CD8-positive, alpha-beta memory T cell (primary cell): ENCODE data around the gene SLC2A6. TPM values are rescaled to one million over a fixed set of nuclear protein-coding genes. Genes with fewer than 3 reads are reported as not detected.

Experiments used
- CTCF ChIA-PET: fragments of 350-600 bp; sonication (Branson Sonifier 250); formaldehyde crosslinking; loops from one replicate; lab custom pipeline; 2021; ENCODE audit warnings: antibody characterized with exemption; lab: Charles Lee
- POLR2A ChIA-PET: fragments of 350-600 bp; sonication (Branson Sonifier 250); formaldehyde crosslinking; loops from one replicate; lab custom pipeline; 2021; ENCODE audit warnings: antibody characterized with exemption; lab: Charles Lee
- DNase-seq, 5 donors: peaks; one replicate each; pipeline versions ENCODE4 v3.0.0 to v3.0.0-alpha.2; 2020 to 2022; ENCODE audit warnings: mixed read lengths in 1 of 5
- H3K27ac ChIP-seq: one replicate; pipeline ENCODE4 v1.7.0; 2013; ENCODE audit warnings: low read depth, mild to moderate bottlenecking, low read length, moderate library complexity
- H3K27me3 ChIP-seq: 2 replicates; pipeline ENCODE4 v1.7.0; 2013; ENCODE audit warnings: low read length, mild to moderate bottlenecking; ENCODE audit not compliant: insufficient read depth, poor library complexity, severe bottlenecking
- H3K36me3 ChIP-seq: 2 replicates; pipeline ENCODE4 v1.7.0; 2013; ENCODE audit warnings: mild to moderate bottlenecking, low read length, moderate library complexity; ENCODE audit not compliant: insufficient read depth
- H3K4me1 ChIP-seq: 2 replicates; pipeline ENCODE4 v1.7.0; 2013; ENCODE audit warnings: mild to moderate bottlenecking, low read length, moderate library complexity; ENCODE audit not compliant: insufficient read depth
- H3K4me3 ChIP-seq: 2 replicates; pipeline ENCODE4 v1.7.0; 2013; ENCODE audit warnings: mild to moderate bottlenecking, low read length
- H3K9me3 ChIP-seq: 2 replicates; pipeline ENCODE4 v1.7.0; 2013; ENCODE audit warnings: mild to moderate bottlenecking, low read length
- H3K27ac Mint-ChIP-seq, 8 donors: one replicate each; pipeline ENCODE4 v1.8.0; 2020 to 2021; ENCODE audit warnings: mixed read lengths in 8 of 8, mild to moderate bottlenecking in 6 of 8, inconsistent platforms in 3 of 8, moderate library complexity in 3 of 8
- H3K27me3 Mint-ChIP-seq, 2 donors: one replicate each; pipeline ENCODE4 v1.8.0; 2020 to 2021; ENCODE audit warnings: mixed read lengths in 2 of 2, mild to moderate bottlenecking in 1 of 2, moderate library complexity in 1 of 2
- H3K36me3 Mint-ChIP-seq, 3 donors: one replicate each; pipeline ENCODE4 v1.8.0; 2020 to 2021; ENCODE audit warnings: mixed read lengths in 3 of 3, inconsistent platforms in 1 of 3, mild to moderate bottlenecking in 1 of 3
- H3K4me1 Mint-ChIP-seq, 3 donors: one replicate each; pipeline ENCODE4 v1.8.0; 2020 to 2021; ENCODE audit warnings: mixed read lengths in 3 of 3, inconsistent platforms in 1 of 3, mild to moderate bottlenecking in 1 of 3
- H3K4me3 Mint-ChIP-seq, 7 donors: one replicate each; pipeline ENCODE4 v1.8.0; 2020 to 2021; ENCODE audit warnings: mixed read lengths in 7 of 7, mild to moderate bottlenecking in 6 of 7, moderate library complexity in 4 of 7, inconsistent platforms in 2 of 7
- H3K9me3 Mint-ChIP-seq, 5 donors: one replicate each; pipeline ENCODE4 v1.8.0; 2020 to 2022; ENCODE audit warnings: mixed read lengths in 5 of 5, mild to moderate bottlenecking in 3 of 5, moderate library complexity in 2 of 5, inconsistent platforms in 1 of 5
- polyA plus RNA-seq: library from polyadenylated mRNA; unstranded; fragments of 300-500 nt; fragmentation: Illumina TruSeq; gene quantifications from one replicate; pipeline ENCODE4 v1.2.3, GENCODE V29; 2021
- total RNA-seq, 2 experiments: library from RNA; stranded (reverse); gene quantifications; one replicate each; pipeline ENCODE4 v1.2.3, GENCODE V29; 2021

The SLC2A6 gene
- total and polyA plus RNA-seq, 3 experiments from 2014 or later: 4.0 to 16.3 (median 15.5) TPM

DNA sequence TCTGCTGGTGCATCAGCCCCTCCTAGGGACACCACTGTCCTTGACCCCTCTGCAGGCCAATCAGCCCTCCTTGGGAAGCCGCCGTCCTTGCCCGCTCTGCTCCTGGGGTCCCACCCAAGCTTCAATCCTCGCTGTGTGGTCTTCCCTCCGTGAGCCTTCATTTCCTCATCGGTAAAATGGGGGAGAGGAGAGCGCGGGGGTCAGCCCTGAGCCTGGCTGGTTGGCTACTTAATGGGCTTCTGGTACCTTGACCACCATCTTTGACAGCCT lies 12.7 kb upstream of the SLC2A6 start:
- ChIA-PET CTCF (no interaction called here), POLR2A (no interaction called here)
- no peaks in the 10 kb centered on the region for H3K4me1 Mint-ChIP-seq
- no peak for DNase-seq
- H3K36me3 ChIP-seq: no peaks in the 10 kb centered on the region
- H3K27me3 Mint-ChIP-seq: peaks cover 6 to 13% of the 10 kb centered on the region in 2 donors
- no peaks in the 10 kb centered on the region for H3K36me3 Mint-ChIP-seq
- no peak overlapping the region for H3K4me3 Mint-ChIP-seq
- H3K27ac Mint-ChIP-seq: peak overlapping the region in 1 of 8 donors; percentile 83
- no peak overlapping the region for H3K4me3 ChIP-seq
- H3K27me3 ChIP-seq: peaks cover 4% of the 10 kb centered on the region
- H3K9me3 ChIP-seq: no peaks in the 10 kb centered on the region
- no peaks in the 10 kb centered on the region for H3K9me3 Mint-ChIP-seq
- H3K27ac ChIP-seq: no peak overlapping the region
- H3K4me1 ChIP-seq: no peaks in the 10 kb centered on the region

DNA sequence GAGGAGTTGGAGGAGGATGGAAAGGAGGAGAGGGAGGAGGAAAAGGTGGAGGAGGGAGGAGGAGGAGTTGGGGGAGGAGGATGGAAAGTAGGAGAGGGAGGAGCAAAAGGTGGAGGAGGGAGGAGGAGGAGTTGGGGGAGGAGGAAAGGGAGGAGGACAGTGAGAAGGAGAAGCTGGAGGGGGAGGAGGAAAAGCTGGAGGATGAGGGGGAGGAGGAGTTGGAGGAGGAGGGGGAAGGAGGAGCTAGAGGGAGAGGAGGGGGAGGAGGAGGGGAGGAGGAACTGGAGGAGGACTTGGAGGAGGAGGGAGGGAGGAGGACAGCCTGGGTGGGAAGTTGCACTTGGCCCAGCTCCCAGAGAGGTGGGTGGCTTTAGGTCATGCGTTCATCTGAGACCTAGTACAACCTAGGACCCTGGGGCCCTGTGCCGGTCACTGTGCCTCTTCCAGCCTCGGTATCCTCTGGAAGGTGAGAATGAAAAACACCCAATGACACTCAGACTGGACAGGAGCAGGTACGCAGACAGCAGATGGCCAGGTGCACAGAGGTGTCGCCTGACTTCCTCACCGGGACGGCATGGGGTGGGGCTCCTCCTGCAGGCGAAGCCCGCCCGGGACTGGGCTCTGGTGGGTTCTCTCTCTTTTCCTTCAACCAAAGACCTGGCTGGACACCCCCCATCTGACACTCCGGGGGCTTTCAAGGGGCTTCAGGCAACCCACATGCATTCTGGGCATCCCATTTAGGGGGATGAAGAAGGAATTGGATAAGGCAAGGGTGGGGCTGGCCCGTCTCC lies 12.2 kb upstream of the SLC2A6 start:
- DNase-seq: no peak
- H3K4me1 ChIP-seq: peaks cover 3% of the 10 kb centered on the region
- H3K9me3 Mint-ChIP-seq: no peaks in the 10 kb centered on the region
- H3K9me3 ChIP-seq: no peaks in the 10 kb centered on the region
- no peak overlapping the region for H3K4me3 Mint-ChIP-seq
- H3K27ac ChIP-seq: no peak overlapping the region
- no peaks in the 10 kb centered on the region for H3K36me3 Mint-ChIP-seq
- H3K36me3 ChIP-seq: no peaks in the 10 kb centered on the region
- H3K4me1 Mint-ChIP-seq: peaks cover 0 to 4% (median 3%) of the 10 kb centered on the region in 3 donors
- peaks cover 4% of the 10 kb centered on the region for H3K27me3 ChIP-seq
- H3K27me3 Mint-ChIP-seq: peaks cover 6 to 17% of the 10 kb centered on the region in 2 donors
- CTCF ChIA-PET: interaction anchor here (1.2 kb wide), 1 partner anchor 252 kb away, joined by 3 read pairs; no protein-coding TSS in a partner anchor
- peak overlapping the region in 1 of 8 donors; percentile 83 for H3K27ac Mint-ChIP-seq
- POLR2A ChIA-PET: no interaction called here
- H3K4me3 ChIP-seq: no peak overlapping the region

DNA sequence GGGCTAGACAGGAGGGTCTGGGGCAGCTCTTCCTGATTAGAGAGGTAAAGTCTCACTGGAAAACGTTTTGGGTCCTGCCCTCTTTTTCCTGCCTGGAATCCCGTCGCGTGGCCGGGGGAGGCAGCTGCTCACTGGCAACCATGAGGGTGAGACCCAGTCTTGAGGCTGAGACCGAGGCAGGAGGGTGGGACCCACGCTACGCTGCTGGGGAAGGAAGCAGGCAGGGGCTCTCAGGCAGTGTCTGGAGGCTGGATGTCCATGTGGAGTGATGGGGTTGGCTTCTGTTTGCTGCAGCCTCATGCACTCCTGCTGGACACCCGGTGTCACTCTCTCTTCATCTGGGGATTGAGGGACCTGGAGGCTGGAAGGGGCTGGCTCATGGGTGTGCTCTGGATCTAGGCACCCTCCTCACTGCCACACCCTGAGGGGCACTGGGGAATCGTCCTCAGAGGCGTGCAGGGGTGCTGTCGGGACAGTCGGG lies 11.3 kb upstream of the SLC2A6 start:
- Histone ChIP-seq H3K27ac (no peak overlapping the region), H3K4me1 (peaks cover 6% of the 10 kb centered on the region), H3K27me3 (peaks cover 4% of the 10 kb centered on the region), H3K9me3 (no peaks in the 10 kb centered on the region), H3K36me3 (no peaks in the 10 kb centered on the region), H3K4me3 (no peak overlapping the region)
- ChIA-PET CTCF (interaction anchor here (1.2 kb wide), 1 partner anchor 252 kb away, joined by 3 read pairs; no protein-coding TSS in a partner anchor), POLR2A (no interaction called here)
- Mint-ChIP-seq H3K4me1 (peaks cover 0 to 6% (median 5%) of the 10 kb centered on the region in 3 donors), H3K9me3 (no peaks in the 10 kb centered on the region), H3K36me3 (no peaks in the 10 kb centered on the region), H3K4me3 (no peak overlapping the region), H3K27ac (no peak overlapping the region), H3K27me3 (peaks cover 6 to 17% of the 10 kb centered on the region in 2 donors)
- peak in 1 of 5 donors; percentile 17 for DNase-seq

DNA sequence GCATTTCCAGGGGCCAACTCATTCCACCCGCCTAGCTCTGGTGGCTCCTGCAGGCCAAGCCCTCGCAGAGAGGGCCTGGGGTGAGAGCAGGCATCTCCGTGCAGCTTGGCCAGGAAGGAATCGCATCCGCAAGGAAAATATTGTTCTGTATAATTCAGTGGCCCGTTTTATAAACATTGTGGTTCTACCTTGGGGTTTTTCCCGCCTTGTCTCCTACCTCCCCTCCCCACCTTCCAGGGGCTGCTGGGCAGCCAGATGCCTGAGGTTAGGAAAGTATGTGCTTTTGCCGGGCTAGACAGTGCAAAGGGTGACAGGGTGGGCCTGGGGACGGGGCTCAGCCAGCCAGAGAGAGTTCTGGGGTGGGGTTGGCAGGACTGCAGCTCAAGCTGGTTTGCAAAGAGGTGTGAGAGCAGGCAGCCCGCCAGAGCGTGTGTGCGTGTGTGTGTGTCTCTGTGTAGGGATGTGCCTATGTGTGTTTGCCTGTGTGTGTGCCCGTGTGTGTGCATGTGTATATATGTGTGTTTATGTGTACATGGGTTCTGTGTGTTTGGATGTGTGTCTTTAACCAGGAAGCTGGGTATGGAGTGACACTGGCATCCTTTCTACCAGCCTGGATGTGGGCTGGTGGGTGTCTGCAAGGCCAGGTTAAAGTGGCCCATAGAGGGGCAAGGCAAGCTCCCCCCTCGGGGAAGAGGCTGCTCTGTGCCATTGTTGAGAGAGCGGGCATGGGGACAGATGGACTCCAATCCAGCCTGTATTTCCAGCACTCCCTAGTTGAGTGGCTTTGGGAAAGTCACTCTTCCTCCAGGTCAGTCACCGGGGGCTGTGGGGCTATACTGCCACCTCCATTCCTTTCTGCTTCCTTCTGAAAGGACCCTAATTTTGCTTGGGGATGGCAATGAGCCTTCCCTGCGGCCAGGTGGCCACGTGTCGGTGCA lies 10.6 kb upstream of the SLC2A6 start:
- CTCF ChIA-PET: interaction anchor here (1.2 kb wide), 1 partner anchor 251 kb away, joined by 3 read pairs; no protein-coding TSS in a partner anchor
- Histone ChIP-seq H3K27ac (no peak overlapping the region), H3K4me1 (peaks cover 6% of the 10 kb centered on the region), H3K27me3 (peaks cover 4% of the 10 kb centered on the region), H3K36me3 (no peaks in the 10 kb centered on the region), H3K9me3 (no peaks in the 10 kb centered on the region), H3K4me3 (no peak overlapping the region)
- H3K9me3 Mint-ChIP-seq: no peaks in the 10 kb centered on the region
- no peak overlapping the region for H3K4me3 Mint-ChIP-seq
- H3K36me3 Mint-ChIP-seq: no peaks in the 10 kb centered on the region
- no peak overlapping the region for H3K27ac Mint-ChIP-seq
- H3K4me1 Mint-ChIP-seq: peaks cover 0 to 6% (median 5%) of the 10 kb centered on the region in 3 donors
- DNase-seq: peak in 1 of 5 donors; percentile 35
- H3K27me3 Mint-ChIP-seq: peaks cover 6 to 17% of the 10 kb centered on the region in 2 donors
- POLR2A ChIA-PET: no interaction called here

DNA sequence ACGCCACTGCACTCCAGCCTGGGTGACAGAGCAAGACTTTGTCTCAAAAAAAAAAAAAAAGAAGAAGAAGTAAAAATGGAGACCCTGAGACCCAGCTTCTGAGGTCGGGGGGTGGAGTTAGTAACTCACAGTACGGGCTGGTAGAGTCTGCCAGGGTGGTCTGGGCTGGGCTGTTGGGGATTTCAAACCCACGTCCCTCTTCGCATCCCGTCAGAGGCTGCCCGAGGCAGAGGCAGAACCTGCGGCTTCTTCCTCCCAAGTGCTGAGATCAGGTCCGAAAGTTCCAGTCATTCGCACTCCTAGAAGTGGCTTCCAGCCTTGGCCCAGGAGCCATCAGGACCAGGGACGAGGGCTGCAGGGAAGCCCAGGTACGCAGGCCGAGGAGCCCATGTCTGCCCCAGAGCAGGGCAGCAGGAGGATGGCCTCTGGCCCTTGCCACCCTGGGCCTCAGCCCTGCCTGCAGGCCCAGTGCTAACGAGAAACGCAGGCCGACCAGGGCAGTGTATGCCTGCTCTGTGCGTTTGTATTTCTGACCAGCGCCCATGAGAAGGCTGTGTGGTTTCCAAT lies 9.9 kb upstream of the SLC2A6 start:
- Histone ChIP-seq H3K4me1 (peaks cover 6% of the 10 kb centered on the region), H3K27me3 (peaks cover 4% of the 10 kb centered on the region), H3K9me3 (no peaks in the 10 kb centered on the region), H3K36me3 (no peaks in the 10 kb centered on the region), H3K4me3 (no peak overlapping the region), H3K27ac (no peak overlapping the region)
- Mint-ChIP-seq H3K4me3 (no peak overlapping the region), H3K4me1 (peaks cover 0 to 6% (median 5%) of the 10 kb centered on the region in 3 donors), H3K27me3 (peaks cover 6 to 17% of the 10 kb centered on the region in 2 donors), H3K27ac (no peak overlapping the region), H3K9me3 (no peaks in the 10 kb centered on the region), H3K36me3 (no peaks in the 10 kb centered on the region)
- ChIA-PET CTCF (interaction anchor here (1.4 to 7.0 kb wide), 3 partner anchors 10 to 308 kb away, joined by 5 to 56 read pairs (median 6); partner anchors contain the start of gene SLC2A6), POLR2A (no interaction called here)
- DNase-seq: peak in 1 of 5 donors; percentile 17

DNA sequence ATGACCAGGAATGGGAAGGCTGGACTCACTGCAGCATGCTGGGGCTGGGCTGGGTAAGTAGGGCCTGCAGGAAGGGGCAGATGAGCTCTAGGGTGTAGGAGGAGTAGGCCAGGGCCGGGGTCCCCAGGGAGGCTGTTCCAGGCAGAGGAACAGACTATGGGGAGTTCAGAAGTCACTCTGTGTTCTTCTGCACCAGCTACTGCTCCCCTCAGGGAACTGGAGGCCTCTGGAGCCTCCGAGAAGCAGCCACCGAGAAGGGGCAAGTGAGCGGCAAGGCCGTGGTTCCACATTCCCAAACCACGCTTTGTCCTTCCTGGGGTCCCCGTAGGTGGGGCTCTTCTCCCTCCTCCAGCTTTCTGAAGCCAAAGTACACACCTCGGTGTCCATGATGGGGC lies 8.4 kb upstream of the SLC2A6 start:
- no peaks in the 10 kb centered on the region for H3K9me3 Mint-ChIP-seq
- H3K27me3 Mint-ChIP-seq: peaks cover 4 to 17% of the 10 kb centered on the region in 2 donors
- DNase-seq: peak in 1 of 5 donors; percentile 21
- H3K27ac Mint-ChIP-seq: no peak overlapping the region
- peaks cover 4% of the 10 kb centered on the region for H3K27me3 ChIP-seq
- no peak overlapping the region for H3K27ac ChIP-seq
- H3K4me3 Mint-ChIP-seq: peak overlapping the region in 1 of 7 donors; percentile 59
- H3K4me1 Mint-ChIP-seq: peaks cover 0 to 6% (median 5%) of the 10 kb centered on the region in 3 donors
- H3K4me3 ChIP-seq: no peak overlapping the region
- H3K9me3 ChIP-seq: no peaks in the 10 kb centered on the region
- ChIA-PET POLR2A (no interaction called here), CTCF (interaction anchor here (0.9 to 7.0 kb wide), 7 partner anchors 8 to 306 kb away, joined by 3 to 56 read pairs (median 6); partner anchors contain the start of genes SLC2A6, SURF1 and SURF2)
- H3K36me3 Mint-ChIP-seq: no peaks in the 10 kb centered on the region
- H3K36me3 ChIP-seq: no peaks in the 10 kb centered on the region
- H3K4me1 ChIP-seq: peaks cover 6% of the 10 kb centered on the region

DNA sequence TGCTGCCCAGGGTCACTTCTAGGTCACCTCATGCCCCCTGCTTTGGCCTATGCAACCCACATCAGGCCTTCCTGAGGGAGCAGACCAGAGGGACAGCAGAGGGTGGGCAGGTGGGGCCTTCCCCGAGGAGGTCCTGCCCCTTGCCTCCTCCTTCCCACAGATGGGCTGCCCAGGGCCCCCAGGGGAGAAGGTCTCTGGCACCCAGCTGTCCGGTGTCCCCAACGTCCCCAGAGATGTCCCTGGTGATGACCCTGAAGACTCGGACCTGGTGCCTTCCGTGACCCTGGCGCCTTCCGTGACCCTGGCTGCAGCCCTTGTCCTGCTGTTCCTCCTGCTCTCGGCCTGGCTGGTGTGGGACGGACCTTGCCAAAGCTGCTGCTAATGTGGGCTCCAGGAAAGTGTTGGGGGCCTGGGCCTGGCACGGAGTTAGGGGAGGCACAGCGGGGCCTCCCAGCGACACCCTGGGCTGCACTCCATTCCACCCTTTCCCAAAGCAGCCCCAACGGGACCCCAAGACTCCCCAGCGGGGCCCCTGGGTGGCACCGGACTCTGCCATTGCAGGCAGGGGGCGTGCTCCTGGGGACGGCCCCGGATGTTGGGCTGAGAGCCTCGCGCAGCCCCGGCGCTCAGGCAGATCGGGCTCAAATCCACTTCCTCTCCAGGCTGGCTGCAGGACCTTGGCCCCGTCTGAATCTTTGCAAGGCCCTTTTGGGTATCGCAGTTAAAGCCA lies 6.8 kb upstream of the SLC2A6 start:
- Mint-ChIP-seq H3K4me1 (peaks cover 0 to 6% (median 5%) of the 10 kb centered on the region in 3 donors), H3K4me3 (peak overlapping the region in 3 of 7 donors; percentile 8 to 35 (median 22)), H3K9me3 (no peaks in the 10 kb centered on the region), H3K27me3 (peaks cover 4 to 17% of the 10 kb centered on the region in 2 donors), H3K36me3 (no peaks in the 10 kb centered on the region), H3K27ac (peak overlapping the region in 1 of 8 donors; percentile 65)
- peak overlapping the region; percentile 43 for H3K4me3 ChIP-seq
- ChIA-PET CTCF (interaction anchor here (0.6 to 7.0 kb wide), 5 partner anchors 10 to 303 kb away, joined by 3 to 56 read pairs (median 6); no protein-coding TSS in a partner anchor), POLR2A (no interaction called here)
- no peak overlapping the region for H3K27ac ChIP-seq
- H3K36me3 ChIP-seq: no peaks in the 10 kb centered on the region
- no peaks in the 10 kb centered on the region for H3K27me3 ChIP-seq
- peaks cover 6% of the 10 kb centered on the region for H3K4me1 ChIP-seq
- DNase-seq: peak in 1 of 5 donors; percentile 47
- H3K9me3 ChIP-seq: no peaks in the 10 kb centered on the region
